Transverse colon (tissue), 4 donors: Measurements from ENCODE around the gene HERPUD1. TPM values are rescaled to one million over a fixed set of nuclear protein-coding genes. Genes with fewer than 3 reads are reported as not detected.
A peak's percentile ranks its signal among the peaks of the same experiment; 100 is the strongest.

Source experiments
- DNase-seq: peaks from one replicate; pipeline ENCODE4 v3.0.0-alpha.2; 2019
- H3K27ac ChIP-seq, 4 donors: fragments of 200-600 bp; sonication (generic); 2 replicates each; pipeline ENCODE4 v1.5.1; 2016 to 2018; ENCODE audit warnings: inconsistent platforms in 4 of 4
- H3K27me3 ChIP-seq: fragments of 200-600 bp; sonication (generic); 2 replicates; pipeline ENCODE4 v1.5.1; 2017; ENCODE audit warnings: inconsistent platforms
- H3K36me3 ChIP-seq, 4 donors: fragments of 200-600 bp; sonication (generic); 2 replicates each; pipeline ENCODE4 v1.5.1; 2017 to 2019; ENCODE audit warnings: inconsistent platforms in 4 of 4
- H3K4me1 ChIP-seq, 4 donors: fragments of 200-600 bp; sonication (generic); 2 replicates each; pipeline ENCODE4 v1.5.1; 2017 to 2020; ENCODE audit warnings: inconsistent platforms in 4 of 4
- H3K4me3 ChIP-seq, 4 donors: fragments of 200-600 bp; sonication (generic); 1 replicate in 1 of 4; 2 replicates in 3 of 4; pipeline versions ENCODE4 v1.5.1 to v1.6.1; 2017 to 2019; ENCODE audit warnings: inconsistent platforms in 4 of 4
- H3K9me3 ChIP-seq, 2 donors: fragments of 200-600 bp; sonication (generic); 2 replicates each; pipeline ENCODE4 v1.5.1; 2017 to 2019; ENCODE audit warnings: inconsistent platforms in 2 of 2
- CTCF ChIP-seq, 5 experiments: fragments of 200-600 bp in 3 of 5; fragments of 450-650 bp in 2 of 5; sonication (generic) in 3 of 5; IDR thresholded peaks; 1 replicate in 2 of 5; 2 replicates in 3 of 5; pipeline ENCODE4 v1.5.1; 2016 to 2017; ENCODE audit warnings: antibody characterized with exemption in 5 of 5, inconsistent platforms in 3 of 5, mild to moderate bottlenecking in 2 of 5, moderate library complexity in 1 of 5
- EP300 ChIP-seq: sonication (generic); formaldehyde crosslinking; IDR thresholded peaks from one replicate; pipeline ENCODE4 v1.6.1; 2017; ENCODE audit warnings: antibody characterized with exemption, low read depth
- POLR2A ChIP-seq: fragments of 450-650 bp; IDR thresholded peaks from one replicate; pipeline ENCODE4 v1.6.1; 2016; ENCODE audit warnings: antibody characterized with exemption, mild to moderate bottlenecking, moderate library complexity
- POLR2AphosphoS5 ChIP-seq, 3 donors: sonication (generic); formaldehyde crosslinking; IDR thresholded peaks; one replicate each; pipeline ENCODE4 v1.6.1; 2016; ENCODE audit warnings: antibody characterized with exemption in 3 of 3
- WGBS, 2 donors: methylation state at CpG; one replicate each; pipeline ENCODE4 v1.1.5; 2018; ENCODE audit warnings: low coverage in 1 of 2; 5-methylcytosine and 5-hydroxymethylcytosine counted together
- in situ Hi-C, 4 donors: fragments of 200-750 bp; cut with MboI; loops; one replicate each; pipeline versions ENCODE4 v1.15.0 to v1.15.1; 2017; ENCODE audit warnings: low sequenced_read_pairs in 3 of 4, low pct_ligation_motif_present in 1 of 4, low pct_unique_long_range_greater_than_20kb in 1 of 4
- intact Hi-C: fragments of 100-400 bp; cut with DNase I; formaldehyde crosslinking; loops from one replicate; pipeline ENCODE4 v1.15.1; 2023; ENCODE audit warnings: low total_unique reads
- total RNA-seq, 4 donors: library from RNA; depleted of rRNA; stranded (reverse); fragments of >200 nt; gene quantifications; one replicate each; pipeline ENCODE4 v1.1.0, GENCODE V29; 2016

Gene HERPUD1
- total RNA-seq, 4 donors from 2014 or later, result 64.1 to 335 (median 186) TPM

GRCh38 chr16:56961851-56962281, 29.9 kb downstream of the HERPUD1 start, which contains the start of gene CETP:
Gene CETP, plus strand, starts transcription at chr16:56961950. Its CDS starts 30 bp downstream, at chr16:56961980.
- Histone ChIP-seq H3K9me3 (no peaks in the 10 kb centered on the region), H3K27ac (no peak within 1 kb of the TSS), H3K4me3 (no peak within 1 kb of the TSS), H3K27me3 (no peaks in the 10 kb centered on the region), H3K4me1 (peaks cover 0 to 19% (median 7%) of the 10 kb centered on the region in 4 donors), H3K36me3 (no peaks in the 10 kb centered on the region)
- 91% methylated on average over 12 of the region's 12 CpGs; no CpG with 5 or more reads in 1 of the 2 donors for WGBS, 2 donors
- in situ Hi-C loops (loop anchor here in 3 of 4 donors (10.0 to 25.0 kb wide), 2 partner anchors 200 to 203 kb away; no protein-coding TSS in a partner anchor), intact Hi-C loops (no loop called here)
- no peak for DNase-seq
- no peak for TF ChIP-seq POLR2AphosphoS5 (IDR thresholded peaks at IDR 0.05)
- no peak for TF ChIP-seq EP300

GRCh38 chr16:56964243-56965148, 32.6 kb downstream of the HERPUD1 start:
- peak overlapping the region in 1 of 4 donors; percentile 40 for H3K27ac ChIP-seq

GRCh38 chr16:56965149-56966092, 33.5 kb downstream of the HERPUD1 start:
- no peak for DNase-seq
- in situ Hi-C loops, result loop anchor here in 3 of 4 donors (10.0 to 25.0 kb wide), 2 partner anchors 197 to 199 kb away; no protein-coding TSS in a partner anchor
- no peaks in the 10 kb centered on the region for H3K9me3 ChIP-seq
- H3K27ac ChIP-seq, result peak overlapping the region in 3 of 4 donors; percentile 11 to 40 (median 27)
- intact Hi-C loops, result no loop called here
- TF ChIP-seq POLR2AphosphoS5 (IDR thresholded peaks at IDR 0.05) (no peak), EP300 (no peak), CTCF (IDR thresholded peaks at IDR 0.05) (no peak), POLR2A (no peak)
- H3K4me3 ChIP-seq, result no peak overlapping the region
- peaks cover 0 to 19% (median 7%) of the 10 kb centered on the region in 4 donors for H3K4me1 ChIP-seq
- 83 to 84% methylated on average over 4 to 12 of the region's 12 CpGs for WGBS, 2 donors
- no peaks in the 10 kb centered on the region for H3K27me3 ChIP-seq
- no peaks in the 10 kb centered on the region for H3K36me3 ChIP-seq

More at GRCh38 chr16:56964243-56965148, 32.6 kb downstream of the HERPUD1 start:
- no peaks in the 10 kb centered on the region for H3K36me3 ChIP-seq
- DNase-seq, result peak; percentile 96
- in situ Hi-C loops, result loop anchor here in 3 of 4 donors (10.0 to 25.0 kb wide), 2 partner anchors 198 to 200 kb away; no protein-coding TSS in a partner anchor
- H3K27me3 ChIP-seq, result no peaks in the 10 kb centered on the region
- peaks cover 0 to 19% (median 7%) of the 10 kb centered on the region in 4 donors for H3K4me1 ChIP-seq
- TF ChIP-seq POLR2AphosphoS5 (IDR thresholded peaks at IDR 0.05) (peak in 1 of 3 donors; percentile 15), POLR2A (no peak), CTCF (IDR thresholded peaks at IDR 0.05) (peak; percentile 85 to 99 (median 97))
- no peak overlapping the region for H3K4me3 ChIP-seq
- WGBS, 2 donors, result 47 to 73% methylated on average over 2 to 30 of the region's 30 CpGs
- H3K9me3 ChIP-seq, result no peaks in the 10 kb centered on the region
- intact Hi-C loops, result no loop called here

- Histone ChIP-seq H3K27me3 (no peaks in the 10 kb centered on the region), H3K36me3 (no peaks in the 10 kb centered on the region), H3K9me3 (no peaks in the 10 kb centered on the region), H3K27ac (peak overlapping the region in 3 of 4 donors; percentile 11 to 40 (median 27)), H3K4me1 (peaks cover 0 to 19% (median 7%) of the 10 kb centered on the region in 4 donors), H3K4me3 (no peak overlapping the region)
- intact Hi-C loops, result no loop called here
- TF ChIP-seq POLR2AphosphoS5 (IDR thresholded peaks at IDR 0.05) (no peak), POLR2A (no peak), CTCF (IDR thresholded peaks at IDR 0.05) (no peak), EP300 (no peak)
- 66% methylated on average over 3 of the region's 3 CpGs; no CpG with 5 or more reads in 1 of the 2 donors for WGBS, 2 donors
- no peak for DNase-seq
- in situ Hi-C loops, result loop anchor here in 3 of 4 donors (10.0 to 25.0 kb wide), 2 partner anchors 196 to 199 kb away; no protein-coding TSS in a partner anchor
These were observed 34.1 kb downstream of the HERPUD1 start for GRCh38 chr16:56966093-56966475.
